Ovary (tissue), 3 donors: ENCODE results near the gene COL8A1.

Experiments
- POLR2A ChIP-seq: fragments of 450-650 bp; IDR thresholded peaks from one replicate; pipeline ENCODE4 v1.6.1; 2017; ENCODE audit warnings: antibody characterized with exemption, mild to moderate bottlenecking, moderate library complexity
- TF ChIP-seq, protein P1 (sequence below), 3 donors: fragments of 450-650 bp in 2 of 3; fragments of 200-600 bp in 1 of 3; IDR thresholded peaks; one replicate each; pipeline versions ENCODE4 v1.5.1 to v1.8.0; 2016 to 2022; ENCODE audit warnings: antibody characterized with exemption in 3 of 3, mild to moderate bottlenecking in 1 of 3
- donor health status: DM: no; HTN: no; CAD: no.

DNA sequence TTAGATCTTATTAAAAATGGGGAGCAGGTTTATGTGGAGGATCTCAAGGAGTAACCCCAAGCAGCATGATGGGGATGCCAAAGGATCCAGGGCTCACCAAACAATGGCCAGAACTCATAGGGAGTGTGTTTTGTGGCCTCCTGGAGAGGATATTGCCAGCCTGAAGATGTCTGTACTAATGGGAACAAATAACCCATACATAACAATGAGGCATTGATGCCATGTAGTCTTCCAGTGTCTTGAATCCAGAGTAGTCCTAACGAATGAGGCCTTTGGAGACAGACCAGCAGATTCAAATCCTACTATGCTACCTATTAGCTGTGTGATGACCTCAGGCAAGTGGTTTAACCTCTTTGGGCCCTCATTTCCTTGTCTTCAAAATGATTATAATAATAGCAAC lies 134.3 kb downstream of the COL8A1 start:
- no peak for TF ChIP-seq POLR2A
- TF ChIP-seq, protein P1, sequence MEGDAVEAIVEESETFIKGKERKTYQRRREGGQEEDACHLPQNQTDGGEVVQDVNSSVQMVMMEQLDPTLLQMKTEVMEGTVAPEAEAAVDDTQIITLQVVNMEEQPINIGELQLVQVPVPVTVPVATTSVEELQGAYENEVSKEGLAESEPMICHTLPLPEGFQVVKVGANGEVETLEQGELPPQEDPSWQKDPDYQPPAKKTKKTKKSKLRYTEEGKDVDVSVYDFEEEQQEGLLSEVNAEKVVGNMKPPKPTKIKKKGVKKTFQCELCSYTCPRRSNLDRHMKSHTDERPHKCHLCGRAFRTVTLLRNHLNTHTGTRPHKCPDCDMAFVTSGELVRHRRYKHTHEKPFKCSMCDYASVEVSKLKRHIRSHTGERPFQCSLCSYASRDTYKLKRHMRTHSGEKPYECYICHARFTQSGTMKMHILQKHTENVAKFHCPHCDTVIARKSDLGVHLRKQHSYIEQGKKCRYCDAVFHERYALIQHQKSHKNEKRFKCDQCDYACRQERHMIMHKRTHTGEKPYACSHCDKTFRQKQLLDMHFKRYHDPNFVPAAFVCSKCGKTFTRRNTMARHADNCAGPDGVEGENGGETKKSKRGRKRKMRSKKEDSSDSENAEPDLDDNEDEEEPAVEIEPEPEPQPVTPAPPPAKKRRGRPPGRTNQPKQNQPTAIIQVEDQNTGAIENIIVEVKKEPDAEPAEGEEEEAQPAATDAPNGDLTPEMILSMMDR (IDR thresholded peaks at IDR 0.05): no peak
